GM18508 (cell line): ENCODE results near the gene SPOCK1.
"Not testable (repeated sequence)": the region's sequence is repeated elsewhere in the genome, so short reads cannot be mapped to it uniquely, and the experiment has no call there.

Source experiments
- ATAC-seq: cut with Tn5 transposase; IDR thresholded peaks from one replicate; pipeline ENCODE4 v1.9.1; 2021; ENCODE audit warnings: moderate number of reproducible peaks; ENCODE audit not compliant: insufficient read depth, unreplicated experiment

SPOCK1 gene

DNA sequence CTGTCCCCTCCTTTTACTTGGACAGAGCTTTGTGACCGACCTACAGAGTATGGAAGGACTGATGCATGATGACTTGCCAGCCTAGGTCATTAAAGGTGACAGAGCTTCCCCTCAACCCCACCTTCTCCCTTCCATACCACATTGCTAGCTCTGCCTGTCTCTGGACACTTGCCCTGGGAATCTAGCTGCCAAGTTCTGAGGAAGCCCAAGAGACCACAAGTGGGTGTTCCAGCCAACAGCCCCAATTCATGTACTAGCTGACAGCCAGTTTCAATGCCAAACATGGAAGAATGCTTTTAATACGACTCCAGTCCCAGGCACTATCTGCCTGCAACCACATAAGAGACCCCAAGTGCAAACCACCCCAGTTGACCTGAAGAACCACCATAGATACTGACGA is 477.1 kb downstream of the SPOCK1 start:
- ATAC-seq = no peak

DNA sequence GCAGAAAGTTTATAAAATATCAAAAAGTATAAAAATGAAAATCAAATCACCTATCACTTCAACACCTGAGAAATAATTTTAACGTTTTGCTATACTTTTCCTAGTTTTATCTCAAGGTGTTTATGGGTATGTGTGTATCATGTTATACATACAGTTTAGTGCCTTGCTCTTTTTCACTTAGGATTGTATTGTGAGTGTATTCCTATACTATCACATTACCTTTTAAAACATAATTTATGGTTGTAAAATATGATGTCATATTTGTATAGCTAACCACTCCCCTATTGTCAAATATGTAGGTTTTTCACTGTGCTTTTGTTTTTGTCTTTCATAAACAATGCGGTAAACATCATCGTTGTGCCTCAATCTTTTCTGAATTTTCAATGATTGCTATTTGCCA is 479.9 kb downstream of the SPOCK1 start:
- no peak for ATAC-seq

DNA sequence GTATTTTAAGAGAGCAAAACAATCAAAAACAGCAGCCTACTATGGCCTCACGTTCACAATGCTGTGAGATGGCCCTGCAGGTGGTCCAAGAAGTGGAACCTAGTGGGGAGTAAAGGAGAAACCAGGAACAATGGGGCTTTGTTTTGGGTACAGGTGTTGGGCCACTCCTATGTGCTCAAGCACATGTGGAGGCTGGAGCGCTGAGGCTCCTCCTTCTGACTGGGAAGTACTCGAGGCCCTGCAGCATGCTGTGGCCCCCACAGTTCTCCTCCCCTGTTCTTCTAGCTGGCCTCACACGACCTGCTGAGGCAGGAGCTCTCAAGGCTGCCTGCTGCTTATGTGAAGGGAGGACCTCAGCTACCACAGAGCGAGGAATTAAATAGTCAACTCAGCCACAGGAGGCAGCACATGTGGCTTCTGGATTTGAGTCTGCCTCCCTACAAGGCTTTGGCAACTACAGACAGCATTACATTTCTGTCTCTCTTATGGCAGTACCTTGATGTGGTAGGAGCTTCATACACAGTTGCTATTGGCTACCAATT is 482.3 kb downstream of the SPOCK1 start:
- ATAC-seq = no peak

DNA sequence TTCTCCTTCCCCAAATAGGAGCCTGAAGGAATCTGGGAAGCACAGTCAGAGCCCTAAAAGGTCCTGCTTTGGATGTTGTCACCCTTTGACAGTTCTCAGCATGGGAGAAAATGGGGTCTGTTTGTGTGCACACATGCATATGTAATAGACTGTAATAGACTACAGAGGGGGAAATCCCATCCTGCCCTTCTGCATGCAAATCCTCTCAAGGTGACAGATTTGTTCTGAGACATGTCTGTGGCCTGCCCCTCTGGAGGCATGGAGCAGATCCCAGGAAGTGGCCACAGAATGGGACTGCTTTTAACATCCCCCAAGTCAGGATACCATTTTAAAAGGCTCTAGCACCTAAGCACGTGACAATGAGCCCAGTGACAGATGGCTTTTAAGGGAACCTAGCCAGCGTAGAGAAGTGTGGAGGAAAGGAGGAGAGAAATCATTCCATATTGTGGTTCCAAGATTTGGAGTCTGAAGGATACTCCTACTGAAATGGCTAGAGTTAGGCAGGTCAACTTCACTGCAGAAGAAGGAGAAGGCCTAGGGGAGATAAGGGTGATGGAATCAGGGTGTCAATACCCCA is 483.5 kb downstream of the SPOCK1 start:
- no peak for ATAC-seq

DNA sequence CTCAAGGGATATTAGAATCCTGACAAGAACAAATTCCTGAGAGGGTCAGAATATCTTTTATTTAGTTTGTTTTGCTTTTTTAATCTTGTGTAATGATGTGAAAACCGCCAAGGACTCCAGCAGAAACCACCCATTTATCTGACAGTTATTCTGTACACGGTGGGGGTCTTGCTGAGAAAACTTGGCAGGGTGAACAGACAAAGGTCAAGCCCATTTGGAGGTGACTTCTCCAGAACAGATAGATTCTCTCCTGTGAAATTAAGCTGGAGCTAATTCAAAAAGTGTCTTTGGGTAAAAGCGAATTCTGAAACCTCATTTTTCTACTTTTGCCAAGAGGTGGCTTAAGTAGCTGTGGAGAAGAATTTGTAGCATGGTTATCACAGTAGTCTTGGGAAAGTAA is 484.4 kb downstream of the SPOCK1 start:
- ATAC-seq = no peak

DNA sequence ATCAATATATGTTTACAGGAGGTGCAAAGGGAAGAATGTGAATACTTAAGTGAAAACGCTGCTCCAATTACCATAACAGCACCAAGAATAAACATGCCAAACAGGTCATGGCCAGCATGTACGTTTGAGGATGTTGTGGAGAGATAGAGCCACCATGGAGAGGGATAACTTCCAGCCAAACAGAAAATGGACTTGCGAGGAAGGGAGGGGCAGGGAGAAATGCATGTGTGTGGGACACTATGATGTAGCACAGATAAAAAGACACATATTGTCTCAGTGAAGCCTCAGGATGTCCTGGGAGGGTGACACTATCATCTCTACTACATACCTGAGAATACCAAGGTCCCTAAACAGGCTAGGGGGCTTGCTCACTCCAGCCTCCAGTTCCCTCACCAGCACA is 488.9 kb downstream of the SPOCK1 start:
- no peak for ATAC-seq

DNA sequence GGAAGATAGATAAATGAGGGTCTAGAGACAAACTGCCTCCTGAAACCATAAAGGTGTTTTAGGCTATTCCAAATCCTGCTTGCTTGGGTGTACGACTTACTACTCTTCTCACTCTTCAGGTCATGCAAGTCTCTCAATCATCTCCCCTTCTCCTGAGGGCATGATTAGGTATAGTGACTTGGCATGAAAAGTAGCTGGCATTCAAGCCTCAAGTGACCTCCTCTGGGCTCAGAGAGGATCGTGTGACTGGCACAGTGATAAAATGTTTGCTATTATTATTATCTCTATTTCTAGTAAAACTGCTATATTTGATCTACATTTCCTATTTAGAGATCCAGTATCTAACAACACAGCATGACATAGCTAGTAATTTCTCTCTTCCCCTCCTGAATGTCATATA is 494.8 kb downstream of the SPOCK1 start:
- ATAC-seq = no peak

DNA sequence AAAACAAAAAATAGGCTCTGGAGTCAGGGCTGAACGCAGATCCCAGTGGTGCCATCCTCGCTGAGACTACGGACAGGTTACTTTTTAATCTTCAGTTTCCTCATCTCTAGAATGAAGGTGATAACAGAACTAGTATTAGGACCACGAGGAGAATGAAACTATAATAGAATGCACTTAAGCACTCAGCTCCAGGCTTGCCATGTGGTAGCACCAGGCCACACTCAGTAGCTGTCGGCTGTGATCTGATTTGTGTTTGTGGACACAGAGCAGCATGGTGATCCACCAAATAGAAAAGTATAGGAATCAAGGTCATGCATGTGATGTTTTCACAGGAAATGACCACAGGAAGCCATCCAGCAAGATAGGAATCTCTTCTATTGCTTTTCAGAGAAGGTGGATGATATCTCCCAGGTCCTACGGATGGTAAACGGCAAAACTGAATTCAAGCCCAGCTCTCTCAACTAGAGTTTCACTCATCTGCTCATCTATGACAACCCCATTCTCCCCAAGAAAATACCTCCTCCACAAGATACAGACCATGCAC is 498.0 kb downstream of the SPOCK1 start:
- ATAC-seq = no peak

DNA sequence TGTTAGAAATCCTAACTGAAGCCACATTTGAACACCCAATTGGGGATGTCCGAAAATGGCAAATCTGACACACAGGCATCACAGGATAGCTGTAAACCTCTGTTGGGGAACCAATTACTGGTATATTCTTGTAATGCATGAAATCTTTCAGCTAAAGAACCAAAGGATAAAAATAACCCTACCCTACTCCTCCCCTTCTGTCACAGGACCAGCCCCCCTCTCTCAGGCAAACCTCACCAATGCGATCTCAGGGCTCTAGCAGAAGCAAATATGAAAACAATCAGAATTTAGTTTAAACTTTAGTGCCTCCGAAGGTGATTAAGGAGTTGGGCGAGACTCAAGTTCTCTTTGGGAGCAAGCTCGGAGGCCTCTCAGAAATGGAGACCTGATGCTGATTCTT is 499.3 kb downstream of the SPOCK1 start:
- no peak for ATAC-seq

DNA sequence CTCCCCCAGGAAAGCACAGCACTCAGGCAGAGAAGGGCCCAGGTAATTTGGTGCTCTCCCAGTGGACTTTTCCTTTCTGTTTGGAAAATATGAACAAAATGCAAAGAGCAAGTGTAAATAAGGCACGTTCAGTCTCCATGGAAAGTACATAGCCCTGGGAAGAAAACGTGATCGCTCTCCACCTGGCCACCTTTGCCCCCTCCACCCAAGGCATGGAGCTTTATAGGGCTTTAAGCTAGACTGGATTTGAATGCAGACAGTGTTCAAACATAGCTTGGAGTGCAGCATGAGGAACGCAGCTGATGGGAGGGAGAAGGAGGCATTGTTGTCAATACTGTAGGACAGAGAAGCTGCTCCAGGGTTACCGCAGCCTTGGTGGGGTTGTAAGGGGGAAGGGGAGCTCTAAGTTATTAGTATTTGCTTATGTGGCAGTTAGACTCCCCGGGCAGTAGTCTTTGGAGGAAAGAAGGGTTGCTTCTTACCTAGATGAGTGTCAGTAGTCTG is 500.2 kb downstream of the SPOCK1 start:
- ATAC-seq = no peak

DNA sequence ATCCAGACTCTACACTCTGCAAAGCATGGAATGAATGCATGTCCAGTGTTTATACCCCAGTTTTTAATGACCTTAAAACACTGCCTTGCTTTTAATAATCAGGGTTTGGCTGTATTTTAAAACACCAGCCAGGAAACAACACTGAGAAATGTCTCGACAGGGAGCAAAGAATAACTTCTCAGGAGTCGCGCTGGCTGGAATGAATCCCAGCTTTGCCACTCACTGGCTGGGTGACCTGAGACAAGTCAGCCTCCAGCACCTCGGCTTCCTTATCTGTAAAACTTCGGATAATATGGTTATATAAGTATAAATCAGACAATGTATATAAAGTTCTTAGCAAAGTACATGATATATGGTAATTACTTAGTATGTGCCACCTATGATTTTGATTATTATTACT is 505.0 kb downstream of the SPOCK1 start:
- no peak for ATAC-seq

DNA sequence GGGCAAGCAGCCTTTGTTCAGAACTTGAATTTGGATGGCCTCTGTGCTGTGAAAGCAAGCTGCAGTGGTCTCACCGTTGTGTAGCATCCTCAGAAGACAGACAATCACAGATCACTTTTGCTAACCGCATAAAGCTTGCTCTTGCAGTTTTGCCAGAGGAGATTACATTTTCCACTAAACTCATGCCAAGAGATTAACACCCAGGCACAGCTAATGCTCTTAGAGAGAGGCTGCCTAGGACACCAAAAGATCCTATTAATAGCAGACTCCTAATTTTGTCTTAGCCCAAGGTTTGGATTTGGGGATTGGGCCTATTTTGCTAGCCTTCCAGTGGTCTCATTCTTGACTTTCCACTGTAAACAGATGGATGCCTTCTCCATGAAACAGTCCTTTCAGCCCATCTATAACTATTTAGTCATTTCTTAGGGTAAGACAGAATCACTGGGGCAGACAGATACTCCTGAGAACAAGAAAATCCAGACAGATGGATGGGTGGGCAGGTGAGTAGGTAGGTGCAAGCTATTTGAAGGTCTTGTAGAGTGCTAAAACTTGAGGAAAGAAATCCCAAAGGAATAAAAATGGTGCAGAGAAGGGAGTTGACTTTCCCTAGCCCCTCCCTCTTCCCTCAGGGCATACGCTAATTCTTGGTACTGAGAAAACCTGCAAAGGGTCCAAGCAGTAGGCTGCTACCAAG is 506.2 kb downstream of the SPOCK1 start:
- ATAC-seq = no peak

DNA sequence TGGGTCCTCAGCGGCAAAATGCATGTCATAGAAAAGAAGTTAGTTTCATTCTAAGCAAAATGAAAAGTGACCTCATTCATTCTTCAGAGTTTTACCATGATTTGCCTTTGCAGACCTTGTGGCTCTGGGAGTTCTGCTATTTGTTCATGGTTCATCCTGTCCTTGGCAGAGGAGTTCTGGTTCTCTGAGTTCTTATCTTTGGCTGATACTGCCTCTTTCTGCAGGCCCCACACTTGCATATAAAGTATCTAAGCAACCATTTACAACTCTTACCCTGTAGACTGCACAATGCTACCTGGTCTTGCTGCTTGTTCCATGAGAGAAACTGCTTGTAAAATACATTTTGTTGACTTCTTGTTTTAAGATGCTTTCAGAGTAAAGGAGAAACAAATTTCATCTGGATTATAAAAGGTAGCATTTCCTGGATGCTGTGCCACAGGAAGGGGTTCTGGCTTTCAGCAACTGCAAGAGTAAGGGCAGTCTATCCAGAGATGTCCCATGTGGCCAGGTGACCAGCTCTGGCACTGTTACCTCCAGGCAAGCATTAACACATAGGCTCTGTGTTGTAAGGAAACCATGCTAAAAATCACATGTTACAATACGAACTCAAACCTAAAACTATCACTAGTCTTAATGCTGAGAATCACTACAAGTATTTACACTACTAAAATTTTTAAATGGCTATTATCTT is 513.2 kb downstream of the SPOCK1 start:
- no peak for ATAC-seq

DNA sequence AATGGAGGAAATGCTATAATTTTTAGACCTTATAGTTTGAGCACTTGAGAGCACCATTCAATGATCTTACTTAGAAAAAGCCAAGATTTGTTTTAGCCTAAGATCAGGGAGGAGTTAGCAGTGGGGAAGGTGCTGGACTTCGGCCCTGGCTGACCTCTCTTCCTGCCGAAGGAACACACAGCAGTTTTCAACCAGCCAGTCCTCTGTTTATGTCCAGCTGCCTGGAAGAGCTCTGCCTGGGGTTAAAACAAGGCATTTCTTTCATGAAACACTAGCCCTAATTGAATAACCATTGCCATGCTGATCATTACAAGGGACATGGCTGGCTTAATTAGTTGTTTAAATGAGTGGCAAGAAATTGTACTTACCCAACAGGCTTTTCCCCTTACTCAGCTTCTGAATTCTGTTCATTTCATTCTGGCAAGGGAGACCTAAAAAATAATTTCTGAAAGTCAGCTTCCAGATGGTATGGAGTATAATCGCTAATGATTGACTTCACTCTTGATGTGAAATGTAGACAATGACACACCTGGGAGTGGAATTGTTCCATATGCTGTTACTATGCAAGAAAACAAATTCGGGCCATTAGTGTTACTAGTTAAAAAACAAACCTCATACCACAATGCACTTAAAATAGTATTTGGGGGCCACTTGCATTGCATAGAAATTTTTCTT is 514.2 kb downstream of the SPOCK1 start:
- no peak for ATAC-seq

DNA sequence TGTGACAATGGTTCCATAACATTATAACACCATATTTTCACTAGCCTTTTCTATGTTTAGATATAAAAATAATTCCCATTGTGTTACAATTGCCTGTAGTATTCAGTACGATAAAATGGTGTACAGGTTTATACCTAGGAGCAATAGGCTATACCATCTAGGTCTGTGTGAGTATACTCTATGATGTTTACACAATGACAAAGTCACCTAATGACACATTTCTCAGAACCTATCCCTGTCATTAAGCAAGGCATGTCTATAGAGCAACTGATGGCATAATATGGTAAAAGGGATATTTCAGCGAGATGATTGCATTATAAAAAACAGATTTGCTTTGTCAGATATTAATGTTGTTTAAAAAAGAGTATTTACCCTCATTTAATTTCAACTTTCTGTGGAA is 517.2 kb downstream of the SPOCK1 start:
- no peak for ATAC-seq

DNA sequence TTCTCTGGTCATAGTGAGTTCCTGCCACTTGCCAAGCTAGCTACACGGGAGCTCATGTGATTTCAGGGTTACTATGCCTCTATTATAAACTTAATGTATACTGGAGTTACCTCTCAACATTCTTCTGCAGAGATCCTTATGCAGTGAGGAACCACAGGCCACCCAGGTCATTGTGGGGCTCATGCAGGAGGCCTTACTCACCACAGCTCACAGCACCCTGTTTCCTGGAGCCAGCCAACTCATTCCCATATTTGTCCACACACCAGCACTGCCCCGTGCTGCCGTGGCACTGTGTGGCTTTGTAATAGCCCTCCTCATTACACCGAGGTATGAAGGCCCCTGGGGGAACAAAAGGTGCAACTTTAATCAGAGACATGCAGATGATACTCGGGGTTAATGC is 520.0 kb downstream of the SPOCK1 start:
- ATAC-seq = no peak

DNA sequence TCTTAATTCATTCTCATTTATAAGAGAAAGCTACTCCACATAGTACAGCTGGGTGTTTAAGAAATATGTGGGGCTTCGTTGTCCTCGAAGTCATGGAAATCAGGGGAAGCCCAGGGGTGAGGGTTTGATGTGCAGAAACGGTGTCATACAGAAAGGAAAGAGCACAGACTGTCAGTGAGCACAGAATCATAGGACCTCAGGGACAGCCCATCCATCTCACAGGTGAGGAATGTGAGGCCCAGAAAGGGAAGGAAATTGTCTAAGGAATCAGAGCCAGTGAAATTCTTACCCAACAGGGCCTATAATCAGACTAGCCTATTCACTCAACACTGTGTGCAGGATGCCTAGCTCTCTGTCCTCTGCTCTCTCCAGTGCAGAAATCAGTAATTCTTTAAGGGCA is 535.6 kb downstream of the SPOCK1 start:
- ATAC-seq = no peak

DNA sequence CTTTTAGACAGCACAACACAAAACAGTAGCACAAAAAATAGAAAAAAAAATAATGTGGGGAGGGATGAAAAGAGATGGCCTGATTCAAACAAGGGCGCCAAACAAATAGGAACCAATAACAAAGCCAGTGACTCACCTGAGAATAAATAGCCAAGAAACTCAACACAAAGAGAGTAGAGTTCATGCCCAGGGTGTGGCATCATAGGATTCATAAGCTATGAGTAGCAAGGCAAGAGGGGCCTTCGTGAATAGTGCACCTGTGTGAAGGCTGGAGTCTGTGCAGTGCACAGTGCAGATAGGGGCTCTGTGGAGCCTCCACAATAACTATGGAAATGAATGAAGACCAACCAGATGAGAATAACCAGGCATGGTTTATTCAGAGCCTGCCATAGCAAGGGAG is 541.7 kb downstream of the SPOCK1 start:
- no peak for ATAC-seq

DNA sequence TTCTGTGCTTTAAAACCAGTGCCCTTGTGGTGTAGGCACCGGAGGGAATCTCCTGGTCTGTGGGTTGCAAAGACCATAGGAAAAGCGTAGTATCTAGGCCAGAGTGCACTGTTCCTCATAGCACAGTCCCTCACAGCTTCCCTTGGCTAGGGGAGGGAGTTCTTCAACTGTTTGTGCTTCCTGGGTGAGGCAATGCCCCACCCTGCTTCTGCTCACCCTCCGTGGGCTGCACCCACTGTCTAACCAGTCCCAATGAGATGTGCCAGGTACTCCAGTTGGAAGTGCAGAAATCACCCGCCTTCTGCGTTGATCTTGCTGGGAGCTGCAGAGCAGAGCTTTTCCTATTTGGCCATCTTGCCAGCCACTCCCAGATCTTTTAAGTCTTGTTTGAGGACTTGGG is 545.0 kb downstream of the SPOCK1 start:
- ATAC-seq = not testable (repeated sequence)

DNA sequence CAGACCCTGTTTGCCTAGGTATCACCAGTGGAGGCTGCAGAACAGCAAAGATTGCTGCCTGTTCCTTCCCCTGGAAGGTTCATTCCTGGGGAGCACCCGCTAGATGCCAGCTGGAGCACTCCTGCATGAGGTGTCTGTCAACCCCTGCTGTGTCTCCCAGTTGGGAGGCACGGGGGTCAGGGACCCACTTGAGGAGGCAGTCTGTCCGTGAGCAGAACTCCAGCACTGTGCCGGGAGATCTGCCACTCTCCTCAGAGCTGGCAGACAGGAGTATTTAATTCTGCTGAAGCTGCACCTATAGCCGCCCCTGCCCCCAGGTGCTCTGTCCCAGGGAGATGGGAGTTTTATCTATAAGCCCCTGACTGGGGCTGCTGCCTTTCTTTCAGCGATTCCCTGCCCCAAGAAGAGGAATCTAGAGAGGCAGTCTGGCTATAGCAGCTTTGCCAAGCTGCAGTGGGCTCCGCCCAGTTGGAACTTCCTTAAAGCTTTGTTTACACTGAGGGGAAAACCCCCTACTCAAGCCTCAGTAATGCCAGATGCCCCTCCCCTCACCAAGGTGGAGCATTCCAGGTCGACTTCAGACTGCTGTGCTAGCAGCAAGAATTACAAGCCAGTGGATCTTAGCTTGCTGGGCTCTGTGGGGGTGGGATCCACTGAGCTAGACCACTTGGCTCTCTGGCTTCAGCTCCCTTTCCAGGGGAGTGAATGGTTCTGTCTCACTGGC is 545.6 kb downstream of the SPOCK1 start:
- not testable (repeated sequence) for ATAC-seq
